Neural cell (in vitro differentiated cells): ENCODE results near the gene TMPRSS4. TPM values are rescaled to one million over a fixed set of nuclear protein-coding genes. Genes with fewer than 3 reads are reported as not detected.

ENCODE experiments used
- H2AFZ ChIP-seq: fragments of 200-600, 300-800 bp; sonication (generic), shearing (Covaris generic); 2 replicates; pipeline ENCODE4 v1.6.0; 2014; ENCODE audit warnings: low read depth, mild to moderate bottlenecking, antibody characterized with exemption, low read length, moderate library complexity
- H3F3A ChIP-seq: fragments of 200-600 bp; shearing (Covaris generic); 2 replicates; pipeline ENCODE4 v1.6.1; 2016; ENCODE audit warnings: mild to moderate bottlenecking, moderate library complexity, mixed read lengths, antibody characterized with exemption, low read length; ENCODE audit not compliant: insufficient read depth, poor library complexity, severe bottlenecking
- H3K27ac ChIP-seq: fragments of 200-600, 300-800 bp; sonication (generic), shearing (Covaris generic); 2 replicates; pipeline ENCODE4 v1.5.1; 2014; ENCODE audit warnings: mild to moderate bottlenecking, low read length, moderate library complexity
- H3K27me3 ChIP-seq: fragments of 300-800, 200-600 bp; sonication (generic), shearing (Covaris generic); 2 replicates; pipeline ENCODE4 v1.6.0; 2014; ENCODE audit warnings: mild to moderate bottlenecking, low read depth, low read length, moderate library complexity; ENCODE audit not compliant: insufficient read depth
- H3K36me3 ChIP-seq: fragments of 300-800, 200-600 bp; sonication (generic), shearing (Covaris generic); 2 replicates; pipeline ENCODE4 v1.5.1; 2014; ENCODE audit warnings: mild to moderate bottlenecking, antibody characterized with exemption, low read length, moderate library complexity; ENCODE audit not compliant: insufficient read depth
- H3K4me2 ChIP-seq: fragments of 300-800, 200-600 bp; sonication (generic), shearing (Covaris generic); 2 replicates; pipeline ENCODE4 v1.6.0; 2014; ENCODE audit warnings: mild to moderate bottlenecking, low read length
- H3K4me3 ChIP-seq: fragments of 300-800, 200-600 bp; sonication (generic), shearing (Covaris generic); 2 replicates; pipeline ENCODE4 v1.5.1; 2014; ENCODE audit warnings: mild to moderate bottlenecking, low read length, moderate library complexity
- H3K79me2 ChIP-seq: fragments of 200-600 bp; shearing (Covaris generic); replicated peaks from 2 replicates; pipeline ENCODE4 v1.6.0; 2014; ENCODE audit warnings: mild to moderate bottlenecking, low read length, moderate library complexity; ENCODE audit not compliant: insufficient read depth
- H3K9ac ChIP-seq: fragments of 300-800, 200-600 bp; sonication (generic), shearing (Covaris generic); 2 replicates; pipeline ENCODE4 v1.6.1; 2016; ENCODE audit warnings: mild to moderate bottlenecking, low read length, mixed read lengths
- H3K9me2 ChIP-seq: fragments of 200-600 bp; shearing (Covaris generic); 2 replicates; pipeline ENCODE4 v1.6.1; 2016; ENCODE audit warnings: mild to moderate bottlenecking, low read length, mixed read lengths; ENCODE audit not compliant: insufficient read depth
- H3K9me3 ChIP-seq: fragments of 200-600, 300-800 bp; sonication (generic), shearing (Covaris generic); 2 replicates; pipeline ENCODE4 v1.6.1; 2016; ENCODE audit warnings: mild to moderate bottlenecking, mixed run types, low read length, moderate library complexity, mixed read lengths
- H4K20me1 ChIP-seq: fragments of 200-600 bp; shearing (Covaris generic); 2 replicates; pipeline ENCODE4 v1.6.1; 2016; ENCODE audit warnings: mild to moderate bottlenecking, mixed run types; ENCODE audit not compliant: insufficient read depth
- CTCF ChIP-seq: fragments of 450-650 bp; IDR thresholded peaks from 2 replicates; pipeline ENCODE4 v1.5.1; 2014; ENCODE audit warnings: antibody characterized with exemption, mild to moderate bottlenecking, moderate library complexity; ENCODE audit not compliant: poor library complexity, severe bottlenecking
- EP300 ChIP-seq: fragments of 450-650 bp; conservative IDR thresholded peaks from 2 replicates; pipeline ENCODE4 v1.6.1; 2014; ENCODE audit warnings: antibody characterized with exemption, mild to moderate bottlenecking, moderate library complexity; ENCODE audit not compliant: poor library complexity, severe bottlenecking
- EZH2 ChIP-seq: fragments of 200-600, 300-800 bp; shearing (Covaris generic), sonication (generic); IDR thresholded peaks from 2 replicates; pipeline ENCODE4 v1.6.1; 2014; ENCODE audit warnings: antibody characterized with exemption, low read length, borderline replicate concordance, mild to moderate bottlenecking; ENCODE audit not compliant: insufficient read depth, poor library complexity, severe bottlenecking
- MXI1 ChIP-seq: fragments of 450-650 bp; conservative IDR thresholded peaks from 2 replicates; pipeline ENCODE4 v1.6.1; 2014; ENCODE audit warnings: antibody characterized with exemption, mild to moderate bottlenecking; ENCODE audit not compliant: poor library complexity, severe bottlenecking
- POLR2AphosphoS5 ChIP-seq: IDR thresholded peaks from 2 replicates; pipeline ENCODE4 v1.6.1; 2012
- RAD21 ChIP-seq: fragments of 450-650 bp; conservative IDR thresholded peaks from 2 replicates; pipeline ENCODE4 v1.6.1; 2014; ENCODE audit warnings: antibody characterized with exemption, mild to moderate bottlenecking, moderate library complexity
- SMC3 ChIP-seq: fragments of 450-650 bp; conservative IDR thresholded peaks from 2 replicates; pipeline ENCODE4 v1.6.1; 2014; ENCODE audit warnings: antibody characterized with exemption, mild to moderate bottlenecking, moderate library complexity; ENCODE audit not compliant: poor library complexity
- TAF1 ChIP-seq: IDR thresholded peaks from 2 replicates; pipeline ENCODE4 v1.6.1; 2012; ENCODE audit warnings: low read depth
- polyA plus RNA-seq: library from polyadenylated mRNA; depleted of rRNA; stranded (reverse); fragments of >200 nt; gene quantifications from 2 replicates; pipeline ENCODE4 v1.2.3, GENCODE V29; 2014
- TF ChIP-seq, protein P1 (sequence below): IDR thresholded peaks from 2 replicates; pipeline ENCODE4 v1.6.1; 2012; ENCODE audit warnings: borderline replicate concordance

TMPRSS4 gene
- polyA plus RNA-seq, 1 donor from 2014 or later: not detected

DNA sequence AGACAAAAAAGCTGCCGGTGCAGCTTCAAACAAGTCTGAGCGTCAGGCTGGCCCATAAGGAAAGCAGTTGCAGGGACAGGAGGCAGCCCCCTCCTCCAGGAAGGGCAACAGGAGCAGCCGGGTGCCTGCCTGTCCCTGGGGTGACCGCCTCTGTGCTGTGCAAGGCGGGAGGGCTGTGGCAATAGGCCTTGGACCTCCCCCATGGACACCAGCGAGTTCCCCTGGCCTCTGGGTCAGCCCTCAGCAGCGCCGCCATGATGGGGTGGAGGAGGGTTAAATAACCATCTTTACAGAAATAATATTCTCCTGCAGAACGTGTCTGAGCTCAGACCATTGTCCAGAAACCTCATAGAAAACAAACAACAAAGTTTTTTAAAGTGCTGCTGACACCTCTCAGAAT lies 3.3 kb upstream of the TMPRSS4 start:
- Histone ChIP-seq H3K9me3 (no peaks in the 10 kb centered on the region), H3K27ac (no peak overlapping the region), H3K4me3 (no peak overlapping the region), H3K9ac (no peak overlapping the region), H3K79me2 (no peaks in the 10 kb centered on the region), H3K27me3 (no peaks in the 10 kb centered on the region), H4K20me1 (no peaks in the 10 kb centered on the region), H3K9me2 (no peaks in the 10 kb centered on the region), H3F3A (no peaks in the 10 kb centered on the region), H3K36me3 (no peaks in the 10 kb centered on the region), H2AFZ (no peak overlapping the region), H3K4me2 (no peak overlapping the region)
- TF ChIP-seq CTCF (no peak), TAF1 (no peak), SMC3 (no peak), RAD21 (no peak), EP300 (no peak), EZH2 (no peak), MXI1 (no peak), POLR2AphosphoS5 (no peak)
- TF ChIP-seq, protein P1, sequence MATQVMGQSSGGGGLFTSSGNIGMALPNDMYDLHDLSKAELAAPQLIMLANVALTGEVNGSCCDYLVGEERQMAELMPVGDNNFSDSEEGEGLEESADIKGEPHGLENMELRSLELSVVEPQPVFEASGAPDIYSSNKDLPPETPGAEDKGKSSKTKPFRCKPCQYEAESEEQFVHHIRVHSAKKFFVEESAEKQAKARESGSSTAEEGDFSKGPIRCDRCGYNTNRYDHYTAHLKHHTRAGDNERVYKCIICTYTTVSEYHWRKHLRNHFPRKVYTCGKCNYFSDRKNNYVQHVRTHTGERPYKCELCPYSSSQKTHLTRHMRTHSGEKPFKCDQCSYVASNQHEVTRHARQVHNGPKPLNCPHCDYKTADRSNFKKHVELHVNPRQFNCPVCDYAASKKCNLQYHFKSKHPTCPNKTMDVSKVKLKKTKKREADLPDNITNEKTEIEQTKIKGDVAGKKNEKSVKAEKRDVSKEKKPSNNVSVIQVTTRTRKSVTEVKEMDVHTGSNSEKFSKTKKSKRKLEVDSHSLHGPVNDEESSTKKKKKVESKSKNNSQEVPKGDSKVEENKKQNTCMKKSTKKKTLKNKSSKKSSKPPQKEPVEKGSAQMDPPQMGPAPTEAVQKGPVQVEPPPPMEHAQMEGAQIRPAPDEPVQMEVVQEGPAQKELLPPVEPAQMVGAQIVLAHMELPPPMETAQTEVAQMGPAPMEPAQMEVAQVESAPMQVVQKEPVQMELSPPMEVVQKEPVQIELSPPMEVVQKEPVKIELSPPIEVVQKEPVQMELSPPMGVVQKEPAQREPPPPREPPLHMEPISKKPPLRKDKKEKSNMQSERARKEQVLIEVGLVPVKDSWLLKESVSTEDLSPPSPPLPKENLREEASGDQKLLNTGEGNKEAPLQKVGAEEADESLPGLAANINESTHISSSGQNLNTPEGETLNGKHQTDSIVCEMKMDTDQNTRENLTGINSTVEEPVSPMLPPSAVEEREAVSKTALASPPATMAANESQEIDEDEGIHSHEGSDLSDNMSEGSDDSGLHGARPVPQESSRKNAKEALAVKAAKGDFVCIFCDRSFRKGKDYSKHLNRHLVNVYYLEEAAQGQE: no peak

GRCh38 chr11:118074091-118074685 lies 2.7 kb upstream of the TMPRSS4 start:
- TF ChIP-seq EP300 (no peak), POLR2AphosphoS5 (no peak), SMC3 (no peak), RAD21 (no peak), TAF1 (no peak), EZH2 (no peak), MXI1 (no peak), CTCF (no peak)
- TF ChIP-seq, protein P1: no peak
- no peak overlapping the region for H3K27ac ChIP-seq
- no peaks in the 10 kb centered on the region for H4K20me1 ChIP-seq
- no peaks in the 10 kb centered on the region for H3K9me3 ChIP-seq
- H3K4me2 ChIP-seq: no peak overlapping the region
- no peaks in the 10 kb centered on the region for H3K79me2 ChIP-seq
- H3K9ac ChIP-seq: no peak overlapping the region
- H3K36me3 ChIP-seq: no peaks in the 10 kb centered on the region
- H2AFZ ChIP-seq: no peak overlapping the region
- H3K4me3 ChIP-seq: no peak overlapping the region
- H3F3A ChIP-seq: no peaks in the 10 kb centered on the region
- H3K27me3 ChIP-seq: no peaks in the 10 kb centered on the region
- H3K9me2 ChIP-seq: no peaks in the 10 kb centered on the region
